Ishikawa (cell line): ENCODE measurements around the gene HMGN3.

ENCODE experiments used
- CEBPB ChIP-seq: IDR thresholded peaks from 2 replicates; pipeline ENCODE4 v1.6.1; 2012
- CREB1 ChIP-seq: IDR thresholded peaks from 2 replicates; pipeline ENCODE4 v1.6.1; 2012; ENCODE audit warnings: low read depth
- EP300 ChIP-seq: IDR thresholded peaks from 2 replicates; pipeline ENCODE4 v1.6.1; 2012; ENCODE audit warnings: borderline replicate concordance
- FOXM1 ChIP-seq: IDR thresholded peaks from 2 replicates; pipeline ENCODE4 v1.6.1; 2012; ENCODE audit warnings: low read depth, borderline replicate concordance
- NFIC ChIP-seq: IDR thresholded peaks from 2 replicates; pipeline ENCODE4 v1.6.1; 2012
- RAD21 ChIP-seq: IDR thresholded peaks from 2 replicates; pipeline ENCODE4 v1.6.1; 2012; ENCODE audit warnings: low read depth
- TAF1 ChIP-seq: IDR thresholded peaks from 2 replicates; pipeline ENCODE4 v1.6.1; 2012; ENCODE audit warnings: low read depth, mild to moderate bottlenecking
- TCF12 ChIP-seq: IDR thresholded peaks from 2 replicates; pipeline ENCODE4 v1.6.1; 2012; ENCODE audit warnings: low read depth
- TEAD4 ChIP-seq: IDR thresholded peaks from 2 replicates; pipeline ENCODE4 v1.6.1; 2012
- YY1 ChIP-seq: IDR thresholded peaks from 2 replicates; pipeline ENCODE4 v1.6.1; 2012; ENCODE audit warnings: low read depth
- TF ChIP-seq, protein P1 (sequence below): IDR thresholded peaks from 2 replicates; pipeline ENCODE4 v1.6.1; 2012
- TF ChIP-seq, protein P2 (sequence below): IDR thresholded peaks from 2 replicates; pipeline ENCODE4 v1.6.1; 2012; ENCODE audit warnings: low read depth, mild to moderate bottlenecking
- TF ChIP-seq, protein P3 (sequence below): IDR thresholded peaks from 2 replicates; pipeline ENCODE4 v1.6.1; 2012

DNA sequence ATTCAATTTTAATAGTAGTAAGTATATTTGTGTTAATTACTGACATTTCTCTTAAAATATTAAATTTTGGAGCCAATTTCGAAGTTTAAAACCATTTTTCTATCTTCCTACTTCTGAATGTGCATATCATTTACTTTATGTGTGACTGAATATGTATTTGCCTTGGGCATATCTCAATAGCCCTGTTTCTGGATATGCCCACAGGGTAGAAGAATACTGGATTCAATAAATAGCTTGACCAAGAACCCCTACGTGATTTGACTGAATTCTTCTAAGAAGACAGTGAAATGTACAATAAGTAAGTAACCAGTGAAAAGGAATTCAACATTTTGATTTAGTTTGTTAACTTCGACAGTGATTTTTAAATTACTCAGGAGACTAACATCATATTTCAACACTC, 7.8 kb downstream of the HMGN3 start:
- TF ChIP-seq YY1 = no peak
- no peak for TF ChIP-seq FOXM1
- TF ChIP-seq, protein P1, sequence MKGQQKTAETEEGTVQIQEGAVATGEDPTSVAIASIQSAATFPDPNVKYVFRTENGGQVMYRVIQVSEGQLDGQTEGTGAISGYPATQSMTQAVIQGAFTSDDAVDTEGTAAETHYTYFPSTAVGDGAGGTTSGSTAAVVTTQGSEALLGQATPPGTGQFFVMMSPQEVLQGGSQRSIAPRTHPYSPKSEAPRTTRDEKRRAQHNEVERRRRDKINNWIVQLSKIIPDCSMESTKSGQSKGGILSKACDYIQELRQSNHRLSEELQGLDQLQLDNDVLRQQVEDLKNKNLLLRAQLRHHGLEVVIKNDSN = no peak
- TF ChIP-seq EP300 = no peak
- TF ChIP-seq, protein P2, sequence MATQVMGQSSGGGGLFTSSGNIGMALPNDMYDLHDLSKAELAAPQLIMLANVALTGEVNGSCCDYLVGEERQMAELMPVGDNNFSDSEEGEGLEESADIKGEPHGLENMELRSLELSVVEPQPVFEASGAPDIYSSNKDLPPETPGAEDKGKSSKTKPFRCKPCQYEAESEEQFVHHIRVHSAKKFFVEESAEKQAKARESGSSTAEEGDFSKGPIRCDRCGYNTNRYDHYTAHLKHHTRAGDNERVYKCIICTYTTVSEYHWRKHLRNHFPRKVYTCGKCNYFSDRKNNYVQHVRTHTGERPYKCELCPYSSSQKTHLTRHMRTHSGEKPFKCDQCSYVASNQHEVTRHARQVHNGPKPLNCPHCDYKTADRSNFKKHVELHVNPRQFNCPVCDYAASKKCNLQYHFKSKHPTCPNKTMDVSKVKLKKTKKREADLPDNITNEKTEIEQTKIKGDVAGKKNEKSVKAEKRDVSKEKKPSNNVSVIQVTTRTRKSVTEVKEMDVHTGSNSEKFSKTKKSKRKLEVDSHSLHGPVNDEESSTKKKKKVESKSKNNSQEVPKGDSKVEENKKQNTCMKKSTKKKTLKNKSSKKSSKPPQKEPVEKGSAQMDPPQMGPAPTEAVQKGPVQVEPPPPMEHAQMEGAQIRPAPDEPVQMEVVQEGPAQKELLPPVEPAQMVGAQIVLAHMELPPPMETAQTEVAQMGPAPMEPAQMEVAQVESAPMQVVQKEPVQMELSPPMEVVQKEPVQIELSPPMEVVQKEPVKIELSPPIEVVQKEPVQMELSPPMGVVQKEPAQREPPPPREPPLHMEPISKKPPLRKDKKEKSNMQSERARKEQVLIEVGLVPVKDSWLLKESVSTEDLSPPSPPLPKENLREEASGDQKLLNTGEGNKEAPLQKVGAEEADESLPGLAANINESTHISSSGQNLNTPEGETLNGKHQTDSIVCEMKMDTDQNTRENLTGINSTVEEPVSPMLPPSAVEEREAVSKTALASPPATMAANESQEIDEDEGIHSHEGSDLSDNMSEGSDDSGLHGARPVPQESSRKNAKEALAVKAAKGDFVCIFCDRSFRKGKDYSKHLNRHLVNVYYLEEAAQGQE = no peak
- TF ChIP-seq TAF1 = no peak
- TF ChIP-seq, protein P3, sequence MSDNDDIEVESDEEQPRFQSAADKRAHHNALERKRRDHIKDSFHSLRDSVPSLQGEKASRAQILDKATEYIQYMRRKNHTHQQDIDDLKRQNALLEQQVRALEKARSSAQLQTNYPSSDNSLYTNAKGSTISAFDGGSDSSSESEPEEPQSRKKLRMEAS = no peak
- no peak for TF ChIP-seq TEAD4
- TF ChIP-seq RAD21 = no peak
- no peak for TF ChIP-seq NFIC
- TF ChIP-seq TCF12 = no peak
- no peak for TF ChIP-seq CREB1
- no peak for TF ChIP-seq CEBPB
